ENCODE measurements around the gene TMEM60. TPM values are rescaled to one million over a fixed set of nuclear protein-coding genes. Genes with fewer than 3 reads are reported as not detected.

TMEM60 gene
- polyA plus RNA-seq, 1 donor (not counting 4 experiments of a cell fraction or from before 2014, with no cell fraction given): 27.5 TPM

GRCh38 chr7:77812290-77812685, 14.1 kb upstream of the TMEM60 start:
- Histone ChIP-seq H3K9ac (ENCODE audit: control insufficient read depth, extremely low read depth, insufficient read depth, low read length) (no peak overlapping the region), H3K36me3 (ENCODE audit: control insufficient read depth in 2 of 2, extremely low read depth in 1 of 2, insufficient read depth in 2 of 2, low read length in 2 of 2) (no peaks in the 10 kb centered on the region), H2AFZ (ENCODE audit: control insufficient read depth, low read length) (no peak overlapping the region), H3K27me3 (ENCODE audit: control insufficient read depth, extremely low read depth, insufficient read depth, low read length) (no peaks in the 10 kb centered on the region), H3K4me3 (ENCODE audit: control insufficient read depth in 2 of 3, extremely low read depth in 1 of 3, insufficient read depth in 2 of 3, low read depth in 1 of 3, low read length in 3 of 3) (no peak overlapping the region), H4K20me1 (ENCODE audit: control insufficient read depth, extremely low read depth, insufficient read depth, low read length) (no peaks in the 10 kb centered on the region), H3K27ac (ENCODE audit: control insufficient read depth, insufficient read depth, low read length) (peak overlapping the region; percentile 10), H3K9me3 (ENCODE audit: control insufficient read depth, low read depth, low read length) (no peaks in the 10 kb centered on the region), H3K4me2 (ENCODE audit: control insufficient read depth, extremely low read depth, insufficient read depth, low read depth, low read length) (no peak overlapping the region), H3K4me1 (ENCODE audit: control insufficient read depth, extremely low read depth, insufficient read depth, low read length) (peaks cover 10% of the 10 kb centered on the region), H3K9me1 (ENCODE audit: control insufficient read depth, extremely low read depth, insufficient read depth, low read length) (no peaks in the 10 kb centered on the region), H3K79me2 (ENCODE audit: control insufficient read depth, insufficient read depth, low read length) (peaks cover 20% of the 10 kb centered on the region)
- dilution Hi-C loops (cut with MboI; ENCODE audit: extremely low pct_ligation_motif_present, low sequenced_read_pairs): no loop called here
- no peak for FAIRE-seq
- no peak for DNase-seq (ENCODE audit: low read depth, low spot score)
- no peak for TF ChIP-seq EZH2 (IDR thresholded peaks at IDR 0.05; ENCODE audit: low read length)
- no peak for TF ChIP-seq CTCF (optimal IDR thresholded peaks at IDR 0.05 in 1 of 3, IDR thresholded peaks at IDR 0.05 in 1 of 3, conservative IDR thresholded peaks at IDR 0.05 in 1 of 3; ENCODE audit: extremely low read depth in 1 of 3, insufficient read depth in 2 of 3, low read length in 3 of 3)

- H3K79me2 ChIP-seq (ENCODE audit: control insufficient read depth, insufficient read depth, low read length): peaks cover 21% of the 10 kb centered on the region
Observed at GRCh38 chr7:77811516-77812289, 13.5 kb upstream of the TMEM60 start.

More at GRCh38 chr7:77811516-77812289, 13.5 kb upstream of the TMEM60 start:
- Histone ChIP-seq H2AFZ (ENCODE audit: control insufficient read depth, low read length) (no peak overlapping the region), H3K4me2 (ENCODE audit: control insufficient read depth, extremely low read depth, insufficient read depth, low read depth, low read length) (no peak overlapping the region), H3K4me1 (ENCODE audit: control insufficient read depth, extremely low read depth, insufficient read depth, low read length) (peaks cover 10% of the 10 kb centered on the region), H3K9me3 (ENCODE audit: control insufficient read depth, low read depth, low read length) (no peaks in the 10 kb centered on the region), H3K9ac (ENCODE audit: control insufficient read depth, extremely low read depth, insufficient read depth, low read length) (no peak overlapping the region), H3K4me3 (ENCODE audit: control insufficient read depth in 2 of 3, extremely low read depth in 1 of 3, insufficient read depth in 2 of 3, low read depth in 1 of 3, low read length in 3 of 3) (no peak overlapping the region), H4K20me1 (ENCODE audit: control insufficient read depth, extremely low read depth, insufficient read depth, low read length) (no peaks in the 10 kb centered on the region), H3K36me3 (ENCODE audit: control insufficient read depth in 2 of 2, extremely low read depth in 1 of 2, insufficient read depth in 2 of 2, low read length in 2 of 2) (no peaks in the 10 kb centered on the region), H3K9me1 (ENCODE audit: control insufficient read depth, extremely low read depth, insufficient read depth, low read length) (no peaks in the 10 kb centered on the region), H3K27ac (ENCODE audit: control insufficient read depth, insufficient read depth, low read length) (peak overlapping the region; percentile 10), H3K27me3 (ENCODE audit: control insufficient read depth, extremely low read depth, insufficient read depth, low read length) (no peaks in the 10 kb centered on the region)
- dilution Hi-C loops (cut with MboI; ENCODE audit: extremely low pct_ligation_motif_present, low sequenced_read_pairs): no loop called here
- no peak for DNase-seq (ENCODE audit: low read depth, low spot score)
- no peak for FAIRE-seq
- no peak for TF ChIP-seq EZH2 (IDR thresholded peaks at IDR 0.05; ENCODE audit: low read length)
- no peak for TF ChIP-seq CTCF (optimal IDR thresholded peaks at IDR 0.05 in 1 of 3, IDR thresholded peaks at IDR 0.05 in 1 of 3, conservative IDR thresholded peaks at IDR 0.05 in 1 of 3; ENCODE audit: extremely low read depth in 1 of 3, insufficient read depth in 2 of 3, low read length in 3 of 3)
